ENCODE measurements around the gene COL27A1. TPM values are rescaled to one million over a fixed set of nuclear protein-coding genes. Genes with fewer than 3 reads are reported as not detected.

Gene COL27A1
- total and polyA plus RNA-seq, 4 donors = 10.9 to 25.6 (median 17.4) TPM

DNA sequence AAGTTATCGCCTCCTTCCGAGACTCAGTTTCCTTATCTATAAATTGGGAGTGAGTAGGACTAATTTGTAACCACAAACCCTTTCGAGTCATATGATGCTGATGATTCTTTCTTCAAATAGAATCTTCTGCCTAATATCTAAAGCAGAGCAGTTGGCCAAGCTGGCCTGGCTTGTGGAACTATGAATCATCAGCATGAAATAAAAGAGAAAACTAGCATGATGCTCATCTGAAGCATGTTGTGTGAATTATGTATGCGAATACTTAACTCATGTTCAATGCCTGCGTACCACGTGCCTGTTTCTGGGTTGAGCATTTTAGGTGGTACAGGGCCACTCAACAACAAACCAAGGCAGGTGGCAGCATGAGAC lies 152.5 kb downstream of the COL27A1 start:
- no peak for TF ChIP-seq CTCF (IDR thresholded peaks at IDR 0.05; ENCODE audit: control extremely low read depth, extremely low read depth)
- Histone ChIP-seq H3K4me3 (no peak overlapping the region), H3K4me1 (ENCODE audit: control insufficient read depth in 5 of 5, insufficient read depth in 5 of 5, low read length in 5 of 5) (no peaks in the 10 kb centered on the region), H3K9ac (ENCODE audit: insufficient read depth in 1 of 2, low read length in 2 of 2) (no peak overlapping the region), H3K36me3 (ENCODE audit: control insufficient read depth in 4 of 4, insufficient read depth in 4 of 4, low read length in 4 of 4) (peaks cover 1 to 29% (median 12%) of the 10 kb centered on the region in 4 donors), H3K27ac (ENCODE audit: low read depth in 1 of 2, low read length in 1 of 2) (no peak overlapping the region), H3K27me3 (ENCODE audit: control insufficient read depth in 3 of 3, insufficient read depth in 3 of 3, low read length in 2 of 3) (no peaks in the 10 kb centered on the region), H3K9me3 (ENCODE audit: control insufficient read depth in 4 of 4, insufficient read depth in 3 of 4, low read length in 3 of 4) (no peaks in the 10 kb centered on the region)
- WGBS, 2 donors = 91 to 96% methylated on average over 6 of the region's 6 CpGs
- DNase-seq (no peak), ATAC-seq (ENCODE audit: insufficient read depth, low FRiP score) (no peak)

DNA sequence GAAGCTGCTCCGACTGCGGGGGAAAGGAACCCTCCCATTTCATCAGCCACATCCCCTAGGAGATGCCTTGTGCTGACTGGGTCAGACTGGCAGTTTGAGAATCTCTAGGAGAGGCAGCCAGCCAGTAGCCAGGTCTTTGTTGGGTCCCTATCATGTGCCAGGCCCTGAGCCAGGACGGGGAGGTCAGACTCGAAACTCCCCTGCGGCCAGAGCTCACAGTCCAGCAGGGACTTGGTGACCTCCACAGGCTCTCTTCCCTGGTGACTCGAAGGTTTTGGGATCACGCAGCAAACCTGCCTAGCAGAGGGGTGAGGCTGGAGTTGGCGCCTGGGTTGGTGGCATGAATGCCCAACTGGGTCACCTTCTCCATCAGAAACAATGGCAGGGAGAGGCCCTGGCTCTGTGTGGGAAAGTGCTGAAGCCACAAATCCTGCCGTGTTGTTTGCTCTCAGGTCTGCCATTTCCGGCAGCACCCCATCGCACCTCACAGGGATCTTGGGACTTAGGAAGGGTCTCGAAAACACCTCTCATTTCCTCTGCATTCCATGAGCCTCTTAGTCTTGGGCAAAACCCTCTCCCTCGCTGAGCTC lies 153.1 kb downstream of the COL27A1 start:
- no peaks in the 10 kb centered on the region for H3K9me3 ChIP-seq (ENCODE audit: control insufficient read depth in 4 of 4, insufficient read depth in 3 of 4, low read length in 3 of 4)
- TF ChIP-seq CTCF (IDR thresholded peaks at IDR 0.05; ENCODE audit: control extremely low read depth, extremely low read depth) = no peak
- H3K27ac ChIP-seq (ENCODE audit: low read depth in 1 of 2, low read length in 1 of 2) = no peak overlapping the region
- no peaks in the 10 kb centered on the region for H3K27me3 ChIP-seq (ENCODE audit: control insufficient read depth in 3 of 3, insufficient read depth in 3 of 3, low read length in 2 of 3)
- no peak overlapping the region for H3K4me3 ChIP-seq
- no peak overlapping the region for H3K9ac ChIP-seq (ENCODE audit: insufficient read depth in 1 of 2, low read length in 2 of 2)
- DNase-seq (no peak), ATAC-seq (ENCODE audit: insufficient read depth, low FRiP score) (no peak)
- H3K36me3 ChIP-seq (ENCODE audit: control insufficient read depth in 4 of 4, insufficient read depth in 4 of 4, low read length in 4 of 4) = peaks cover 1 to 29% (median 12%) of the 10 kb centered on the region in 4 donors
- H3K4me1 ChIP-seq (ENCODE audit: control insufficient read depth in 5 of 5, insufficient read depth in 5 of 5, low read length in 5 of 5) = no peaks in the 10 kb centered on the region
- 87 to 95% methylated on average over 13 of the region's 13 CpGs for WGBS, 2 donors

GRCh38 chr9:114309096-114309495 lies 153.8 kb downstream of the COL27A1 start:
- 91 to 94% methylated on average over 13 of the region's 13 CpGs for WGBS, 2 donors
- Histone ChIP-seq H3K27ac (ENCODE audit: low read depth in 1 of 2, low read length in 1 of 2) (no peak overlapping the region), H3K4me1 (ENCODE audit: control insufficient read depth in 5 of 5, insufficient read depth in 5 of 5, low read length in 5 of 5) (no peaks in the 10 kb centered on the region), H3K27me3 (ENCODE audit: control insufficient read depth in 3 of 3, insufficient read depth in 3 of 3, low read length in 2 of 3) (no peaks in the 10 kb centered on the region), H3K36me3 (ENCODE audit: control insufficient read depth in 4 of 4, insufficient read depth in 4 of 4, low read length in 4 of 4) (peaks cover 1 to 29% (median 12%) of the 10 kb centered on the region in 4 donors), H3K9ac (ENCODE audit: insufficient read depth in 1 of 2, low read length in 2 of 2) (no peak overlapping the region), H3K9me3 (ENCODE audit: control insufficient read depth in 4 of 4, insufficient read depth in 3 of 4, low read length in 3 of 4) (no peaks in the 10 kb centered on the region), H3K4me3 (no peak overlapping the region)
- TF ChIP-seq CTCF (IDR thresholded peaks at IDR 0.05; ENCODE audit: control extremely low read depth, extremely low read depth) = no peak
- DNase-seq (no peak), ATAC-seq (ENCODE audit: insufficient read depth, low FRiP score) (no peak)

Data from lung (tissue), 12 donors.